ENCODE measurements around the gene PRRT1B. TPM values are rescaled to one million over a fixed set of nuclear protein-coding genes. Genes with fewer than 3 reads are reported as not detected.
"Not testable (repeated sequence)": the region's sequence is repeated elsewhere in the genome, so short reads cannot be mapped to it uniquely, and the experiment has no call there.

Gene PRRT1B
- total and polyA plus RNA-seq, 8 donors = 2.3 to 5.0 (median 3.2) TPM

DNA sequence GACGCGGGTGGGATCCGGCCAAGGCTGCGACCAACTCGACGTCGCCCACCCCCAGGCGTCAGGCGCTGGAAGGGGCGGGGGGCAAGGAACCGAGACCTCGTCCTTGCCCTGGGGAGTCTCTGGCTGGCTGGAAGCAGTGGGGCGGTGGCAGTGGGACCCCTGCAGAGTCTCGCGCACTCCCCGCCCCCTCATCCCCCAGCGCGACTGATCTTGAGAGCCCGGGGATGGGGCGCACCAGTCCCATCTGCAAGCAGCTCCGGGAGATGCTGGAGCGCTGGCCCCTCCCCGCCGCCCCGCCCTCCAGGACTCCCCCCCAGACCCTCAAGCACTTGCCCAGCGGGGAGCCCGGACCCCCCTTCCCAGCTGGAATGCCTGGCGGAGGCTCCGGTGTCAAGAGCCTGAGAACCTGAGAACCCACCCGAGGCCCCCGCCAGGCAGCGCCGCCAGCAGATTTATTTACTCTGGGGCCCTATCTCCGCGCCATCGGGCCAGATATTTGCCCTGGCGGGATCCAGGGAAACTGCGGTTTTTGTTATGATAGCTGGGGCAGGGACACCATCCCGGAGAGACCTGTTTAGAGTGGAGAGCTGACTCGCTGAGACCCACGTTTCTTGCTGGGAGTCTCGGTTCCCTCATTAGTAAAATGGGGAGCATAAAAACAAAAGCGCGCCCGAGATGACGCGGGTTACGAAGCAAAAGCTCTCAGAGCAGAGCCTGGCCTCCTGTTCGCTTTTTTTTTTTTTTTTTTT lies 1.2 kb downstream of the PRRT1B start:
- no peaks in the 10 kb centered on the region for H3K9me3 ChIP-seq
- TF ChIP-seq CTCF (IDR thresholded peaks at IDR 0.05) = no peak
- no peak for FAIRE-seq
- intact Hi-C loops (cut with DNase I) = no loop called here
- H3K27me3 ChIP-seq = no peaks in the 10 kb centered on the region
- DNase-seq = peak in 3 of 6 donors; percentile 40 to 84 (median 65)
- H3K36me3 ChIP-seq = no peaks in the 10 kb centered on the region
- peaks cover 0 to 5% (median 4%) of the 10 kb centered on the region in 3 donors for H3K4me1 ChIP-seq
- no peak overlapping the region for H3K27ac ChIP-seq
- peak overlapping the region; percentile 28 to 55 (median 42) for H3K4me3 ChIP-seq
- WGBS, 2 donors = 2 to 4% methylated on average over 35 to 49 of the region's 49 CpGs
- ATAC-seq = peak in 3 of 4 donors; percentile 24 to 38 (median 25)

- 94 to 95% methylated on average over 10 of the region's 10 CpGs for WGBS, 2 donors
- H3K27me3 ChIP-seq; H3K4me3 ChIP-seq; ATAC-seq; H3K9me3 ChIP-seq; H3K36me3 ChIP-seq; H3K4me1 ChIP-seq; FAIRE-seq; H3K27ac ChIP-seq; DNase-seq; intact Hi-C loops (cut with DNase I): not testable (repeated sequence)
These were observed 3.9 kb downstream of the PRRT1B start for GRCh38 chr9:131549186-131549585.

DNA sequence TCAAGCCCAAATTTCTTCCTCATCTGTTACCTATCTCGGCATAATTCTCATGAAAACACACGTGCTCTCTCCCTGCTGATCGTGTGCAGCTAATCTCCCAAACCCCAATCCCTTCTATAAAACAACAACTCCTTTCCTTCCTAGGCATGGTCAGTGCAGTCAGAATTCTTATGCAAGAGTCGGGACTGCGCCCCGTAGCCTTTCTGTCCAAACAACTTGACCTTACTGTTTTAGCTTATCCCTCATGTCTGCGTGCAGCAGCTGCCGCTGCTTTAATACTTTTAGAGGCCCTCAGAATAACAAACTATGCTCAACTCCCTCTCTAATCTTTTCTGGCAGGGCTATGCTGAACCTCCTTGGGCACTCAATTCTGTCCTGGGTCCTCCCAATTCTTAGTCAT lies 5.1 kb downstream of the PRRT1B start:
- H3K9me3 ChIP-seq; FAIRE-seq; ATAC-seq; H3K4me3 ChIP-seq; H3K36me3 ChIP-seq; DNase-seq; intact Hi-C loops (cut with DNase I); H3K27ac ChIP-seq; H3K4me1 ChIP-seq; H3K27me3 ChIP-seq: not testable (repeated sequence)
- whole genome bisulfite sequencing, 2 donors = 87 to 90% methylated on average over 8 of the region's 8 CpGs

- no peak overlapping the region for H3K27ac ChIP-seq
- H3K4me3 ChIP-seq = no peak overlapping the region
- no peaks in the 10 kb centered on the region for H3K9me3 ChIP-seq
- no peaks in the 10 kb centered on the region for H3K4me1 ChIP-seq
- no peak for DNase-seq
- H3K36me3 ChIP-seq = no peaks in the 10 kb centered on the region
- no peak for ATAC-seq
- no peaks in the 10 kb centered on the region for H3K27me3 ChIP-seq
- no peak for TF ChIP-seq CTCF (IDR thresholded peaks at IDR 0.05)
- FAIRE-seq = no peak
- intact Hi-C loops (cut with DNase I) = no loop called here
- 78 to 98% methylated on average over 6 of the region's 6 CpGs for WGBS, 2 donors
These were observed 6.7 kb downstream of the PRRT1B start for GRCh38 chr9:131552030-131552429.

DNA sequence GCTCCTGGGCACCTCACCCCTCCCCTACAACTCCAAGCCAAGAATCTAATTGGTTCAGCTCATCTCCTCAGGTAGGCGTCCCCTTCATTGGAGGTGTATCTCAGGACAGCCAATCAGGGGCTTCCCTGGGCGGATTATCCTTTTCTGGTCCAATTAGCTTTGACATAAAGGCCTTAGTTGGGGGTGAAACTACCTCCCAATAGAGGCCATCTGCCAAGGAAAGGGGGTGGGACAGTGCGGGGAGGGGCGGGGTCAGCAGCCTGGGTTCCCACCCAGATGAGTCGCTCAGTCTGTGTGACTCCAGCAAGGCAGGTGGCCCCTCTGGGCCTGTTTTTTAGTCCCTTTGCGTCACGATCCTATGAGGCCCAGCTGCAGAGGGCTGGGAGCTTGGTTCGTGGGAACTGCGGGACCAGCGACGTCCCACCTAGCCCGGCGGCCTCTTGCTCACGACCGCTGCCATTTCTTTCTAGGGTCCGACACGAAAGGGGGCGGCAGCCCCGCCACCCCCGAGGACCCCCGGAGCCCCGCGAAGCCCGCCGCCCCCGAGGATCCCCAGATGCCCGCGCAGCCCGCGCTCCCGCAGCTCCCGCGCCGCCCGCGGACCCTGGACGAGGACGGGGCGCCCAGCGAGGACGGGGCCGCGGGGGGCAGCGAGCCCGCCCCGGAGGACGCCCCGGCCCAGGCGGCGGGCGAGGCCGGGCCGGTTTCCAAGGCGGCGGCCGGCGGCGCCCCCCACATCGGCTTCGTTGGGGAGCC lies 8.9 kb downstream of the PRRT1B start:
- 76 to 77% methylated on average over 38 to 60 of the region's 60 CpGs for WGBS, 2 donors
- Histone ChIP-seq H3K4me1 (no peaks in the 10 kb centered on the region), H3K9me3 (no peaks in the 10 kb centered on the region), H3K36me3 (no peaks in the 10 kb centered on the region), H3K27ac (no peak overlapping the region), H3K27me3 (no peaks in the 10 kb centered on the region), H3K4me3 (no peak overlapping the region)
- ATAC-seq = no peak
- DNase-seq = no peak
- TF ChIP-seq CTCF (IDR thresholded peaks at IDR 0.05) = no peak
- intact Hi-C loops (cut with DNase I) = no loop called here
- FAIRE-seq = no peak
